Measurements from ENCODE around the gene CHRM4.

DNA sequence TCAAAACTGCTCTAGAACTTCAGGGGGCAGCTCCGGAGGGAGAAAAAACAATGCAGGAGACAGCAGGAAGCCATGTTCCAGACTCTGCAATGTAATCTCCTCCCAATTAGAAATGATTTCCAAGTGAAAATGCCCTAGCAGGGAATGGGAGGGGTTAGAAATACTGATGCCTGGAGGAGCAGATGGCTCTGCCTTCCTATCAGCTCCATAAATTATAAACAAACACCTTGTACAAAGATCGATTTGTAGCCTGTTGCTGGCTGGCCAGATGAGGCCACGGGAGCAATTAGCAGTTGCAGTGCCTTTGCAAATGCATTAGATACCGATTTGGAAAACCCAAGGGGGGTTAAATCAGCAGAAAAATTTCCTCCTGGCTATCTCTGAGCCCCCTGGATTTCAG is 46.6 kb upstream of the CHRM4 start:
- no peak for TF ChIP-seq ZNF274 (IDR thresholded peaks at IDR 0.05; ENCODE audit: low read depth, low read length)
- no peak for TF ChIP-seq YY1 (IDR thresholded peaks at IDR 0.05; ENCODE audit: insufficient read depth, insufficient read length)

All from NT2/D1 (cell line).